GM18868 (cell line): ENCODE results near the gene COPS6.

Experiments
- ATAC-seq: cut with Tn5 transposase; IDR thresholded peaks from one replicate; pipeline ENCODE4 v1.9.1; 2021; ENCODE audit warnings: mild to moderate bottlenecking, moderate library complexity; ENCODE audit not compliant: unreplicated experiment

The COPS6 gene

DNA sequence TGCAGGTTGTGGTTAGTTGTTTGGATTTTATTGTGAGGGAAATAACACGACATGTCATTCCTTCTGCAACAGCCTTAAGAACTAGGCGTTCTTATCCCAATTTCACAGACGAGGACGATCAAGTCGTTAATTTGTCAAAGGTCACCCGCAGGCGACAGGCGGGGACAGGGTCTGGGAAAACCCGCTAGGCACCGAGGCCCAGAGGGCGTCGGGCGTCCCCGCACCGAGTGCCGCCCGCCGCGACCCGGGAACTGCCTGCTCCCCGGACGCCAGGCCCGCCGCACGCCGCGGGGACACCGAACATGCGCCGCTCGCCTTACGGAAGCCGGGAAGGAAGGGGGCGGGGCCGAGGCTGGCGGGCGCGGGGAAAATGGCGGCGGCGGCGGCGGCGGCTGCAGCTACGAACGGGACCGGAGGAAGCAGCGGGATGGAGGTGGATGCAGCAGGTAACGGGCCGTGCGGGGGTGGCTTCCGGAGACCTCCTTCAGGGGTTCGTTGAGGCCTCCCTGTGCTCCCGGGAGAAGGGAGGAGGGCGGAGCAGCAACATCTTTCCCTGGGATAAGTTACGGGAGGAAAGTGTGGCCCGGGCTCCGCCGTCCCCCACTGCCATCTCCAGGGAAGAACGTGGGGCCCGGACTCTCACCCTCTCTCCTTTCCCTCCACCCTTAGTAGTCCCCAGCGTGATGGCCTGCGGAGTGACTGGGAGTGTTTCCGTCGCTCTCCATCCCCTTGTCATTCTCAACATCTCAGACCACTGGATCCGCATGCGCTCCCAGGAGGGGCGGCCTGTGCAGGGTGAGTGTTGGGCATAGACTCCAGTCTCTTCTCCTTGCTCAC, at the start of gene COPS6:
Gene COPS6, plus strand, starts transcription at position 349 of the 837 bp plus-strand sequence. Its CDS starts 22 bp downstream, at position 371.
- ATAC-seq, result peak; percentile 57

GRCh38 chr7:100040575-100040974, 48.2 kb upstream of the COPS6 start:
- no peak for ATAC-seq

DNA sequence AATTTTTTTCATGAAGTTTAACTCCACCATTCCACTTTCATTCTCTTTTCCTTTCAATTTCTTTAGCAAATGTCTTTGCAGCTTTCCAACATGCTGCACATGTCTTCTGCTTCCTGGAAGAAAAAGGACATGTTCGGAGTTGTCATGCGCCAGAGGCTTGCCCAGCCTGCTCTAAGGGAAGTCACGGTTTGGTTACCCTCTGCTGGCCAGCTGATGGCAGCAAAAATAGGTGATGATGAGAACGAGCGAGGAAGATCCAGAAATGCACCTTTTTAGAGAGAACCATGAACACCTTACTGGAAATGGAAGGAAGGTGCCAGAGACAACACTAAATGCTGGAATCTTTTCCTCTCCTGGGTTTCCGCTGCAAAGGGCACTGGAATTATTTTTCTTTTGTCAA, 44.1 kb upstream of the COPS6 start:
- ATAC-seq, result no peak

DNA sequence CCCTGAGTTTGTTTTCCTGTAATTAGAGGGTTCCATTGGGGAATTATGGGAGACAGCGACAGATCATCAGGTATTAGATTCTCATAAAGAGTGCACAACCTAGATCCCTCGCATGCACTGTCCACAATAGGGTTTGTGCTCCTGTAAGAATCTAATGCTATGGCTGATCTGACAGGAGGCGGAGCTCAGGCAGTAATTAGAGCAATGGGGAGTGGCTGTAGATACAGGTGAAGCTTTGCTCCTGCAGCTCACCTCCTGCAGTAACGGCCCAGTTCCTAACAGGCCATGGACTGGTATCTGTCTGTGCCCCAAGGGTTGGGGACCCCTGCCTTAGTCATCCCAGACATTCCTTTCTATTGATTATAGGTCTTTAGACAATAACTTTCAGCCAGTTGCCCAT, 40.1 kb upstream of the COPS6 start:
- no peak for ATAC-seq

DNA sequence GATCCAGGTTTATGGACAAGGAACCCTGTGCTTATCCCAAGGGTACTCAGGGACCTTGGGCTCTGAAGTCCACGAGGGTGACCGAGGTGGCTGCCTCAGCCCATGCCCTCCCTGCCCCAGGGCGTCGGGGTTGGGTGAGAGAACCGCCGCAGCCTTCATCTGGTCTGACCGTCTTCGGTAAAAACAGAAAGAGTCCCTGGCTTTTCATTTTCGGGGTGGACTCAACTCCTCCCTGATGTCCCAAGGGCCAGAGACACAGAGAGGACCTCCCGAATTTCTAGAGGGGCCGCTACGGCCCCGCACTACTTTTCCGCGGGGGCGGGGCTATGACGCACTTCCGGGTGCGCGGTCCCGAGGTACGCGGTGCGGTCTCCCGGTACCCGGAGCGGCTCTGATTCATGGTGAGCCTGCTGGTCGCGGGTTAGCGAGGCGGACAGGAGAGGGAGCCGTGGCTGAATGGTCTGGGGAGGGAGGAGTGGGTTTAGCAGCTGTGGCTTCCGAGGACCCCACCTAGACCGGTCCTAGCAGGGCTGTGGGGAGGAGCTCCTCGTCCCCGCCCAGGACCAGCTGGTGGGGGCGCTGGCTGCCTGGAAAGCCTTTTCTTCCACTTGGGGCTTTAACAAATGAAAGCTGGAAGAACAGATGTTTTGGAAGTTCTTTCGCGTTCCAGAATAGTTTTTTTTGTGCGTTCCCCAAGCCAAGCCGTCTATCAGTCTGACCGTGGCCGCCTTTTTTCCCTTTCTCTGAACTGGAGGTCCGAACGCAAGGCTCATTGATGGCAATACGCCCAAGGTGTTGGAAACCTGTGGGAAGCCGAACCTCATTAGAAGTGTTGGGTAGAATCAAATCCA, 39.1 kb upstream of the COPS6 start, which contains the start of gene ZSCAN21:
Gene ZSCAN21, plus strand, starts transcription at position 334 of the 851 bp plus-strand sequence. CDS start 7,233 bp downstream, outside the sequence.
- ATAC-seq, result peak; percentile 94

DNA sequence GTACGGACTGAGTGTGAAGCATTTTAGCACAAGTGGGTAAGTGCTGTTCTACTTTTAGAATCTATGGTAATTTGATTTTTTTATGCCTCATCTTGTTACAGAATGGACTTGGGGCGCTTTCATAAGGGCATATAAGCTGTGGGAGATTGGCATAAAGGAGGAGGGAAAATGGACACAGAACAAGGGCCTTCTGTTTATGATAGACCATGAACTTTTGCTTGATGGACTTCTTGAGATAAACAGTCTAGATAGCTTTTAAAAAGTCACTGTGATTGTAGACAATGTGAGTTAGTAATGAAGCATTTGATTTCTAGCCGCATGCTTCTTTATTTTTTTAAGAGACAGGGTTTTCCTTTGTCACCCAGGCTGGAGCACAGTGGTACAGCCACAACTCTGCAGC, 37.2 kb upstream of the COPS6 start:
- no peak for ATAC-seq

DNA sequence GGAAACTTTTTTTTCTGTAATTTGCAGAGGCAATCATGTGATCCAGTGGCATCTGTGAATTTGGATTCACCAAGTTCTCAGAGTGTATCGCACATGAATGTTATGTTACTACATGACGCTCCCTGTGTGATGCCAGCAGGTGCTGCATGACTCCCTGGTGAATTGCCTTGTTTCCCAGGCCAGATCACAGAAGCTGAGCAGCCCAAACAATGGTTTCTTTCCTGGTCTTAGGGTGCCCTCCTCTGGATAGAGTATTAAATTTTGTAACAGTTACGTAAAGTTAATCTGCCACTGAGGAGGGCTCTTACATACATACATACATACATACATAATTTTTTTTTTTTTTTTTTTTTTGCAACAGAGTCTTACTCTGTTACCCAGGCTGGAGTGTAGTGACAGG, 35.6 kb upstream of the COPS6 start:
- no peak for ATAC-seq

DNA sequence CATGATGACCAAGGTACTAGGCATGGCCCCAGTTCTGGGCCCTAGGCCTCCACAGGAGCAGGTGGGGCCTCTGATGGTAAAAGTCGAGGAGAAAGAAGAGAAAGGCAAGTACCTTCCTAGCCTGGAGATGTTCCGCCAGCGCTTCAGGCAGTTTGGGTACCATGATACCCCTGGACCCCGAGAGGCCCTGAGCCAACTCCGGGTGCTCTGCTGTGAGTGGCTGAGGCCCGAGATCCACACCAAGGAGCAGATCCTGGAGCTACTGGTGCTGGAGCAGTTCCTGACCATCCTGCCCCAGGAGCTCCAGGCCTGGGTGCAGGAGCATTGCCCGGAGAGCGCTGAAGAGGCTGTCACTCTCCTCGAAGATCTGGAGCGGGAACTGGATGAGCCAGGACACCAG, 31.8 kb upstream of the COPS6 start:
- ATAC-seq, result no peak

- ATAC-seq, result no peak
Measured at GRCh38 chr7:100059251-100059739, 29.5 kb upstream of the COPS6 start.

GRCh38 chr7:100061518-100062193, 27.1 kb upstream of the COPS6 start:
- no peak for ATAC-seq

DNA sequence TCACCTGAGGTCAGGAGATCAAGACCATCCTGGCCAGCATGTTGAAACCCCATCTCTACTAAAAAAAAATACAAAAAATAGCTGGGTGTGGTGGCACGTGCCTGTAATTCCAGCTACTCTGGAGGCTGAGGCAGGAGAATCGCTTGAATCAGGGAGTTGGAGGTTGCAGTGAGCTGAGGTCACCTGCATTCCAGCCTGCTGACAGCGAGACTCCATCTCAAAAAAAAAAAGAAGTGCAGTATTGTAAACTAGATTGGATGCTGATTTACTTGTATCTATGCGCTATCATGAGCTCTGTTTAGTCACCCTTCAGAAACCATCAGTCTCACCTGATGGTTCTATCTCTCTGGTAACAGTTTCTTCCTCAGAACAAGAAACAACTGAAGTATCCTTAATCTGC, 25.4 kb upstream of the COPS6 start:
- ATAC-seq, result no peak

- no peak for ATAC-seq
Measured at GRCh38 chr7:100064162-100064561, 24.6 kb upstream of the COPS6 start.

GRCh38 chr7:100065452-100066186, 23.1 kb upstream of the COPS6 start:
- ATAC-seq, result no peak

- no peak for ATAC-seq
Measured at GRCh38 chr7:100066953-100067352, 21.8 kb upstream of the COPS6 start.

DNA sequence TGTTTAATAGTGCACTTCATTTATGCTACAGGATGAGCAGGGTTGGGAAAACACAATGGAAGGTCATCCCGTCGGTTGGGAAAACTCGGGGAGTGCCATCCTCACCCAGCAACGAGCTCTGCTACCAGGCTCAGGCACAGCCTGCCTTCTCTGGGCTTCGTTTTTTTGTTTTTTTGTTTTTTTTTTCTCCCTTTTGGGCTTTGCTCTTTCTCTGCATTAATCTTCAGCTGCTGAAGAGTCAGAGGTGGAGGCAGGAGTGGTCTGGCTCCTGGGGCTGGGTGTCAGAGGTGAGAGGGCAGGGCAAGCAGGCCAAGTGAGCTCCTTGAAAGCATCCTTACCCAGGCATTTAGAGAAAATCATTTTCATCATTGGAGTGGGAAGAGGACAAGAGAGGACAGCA, 18.8 kb upstream of the COPS6 start:
- ATAC-seq, result no peak

- no peak for ATAC-seq
Measured at GRCh38 chr7:100071018-100071723, 17.6 kb upstream of the COPS6 start.

DNA sequence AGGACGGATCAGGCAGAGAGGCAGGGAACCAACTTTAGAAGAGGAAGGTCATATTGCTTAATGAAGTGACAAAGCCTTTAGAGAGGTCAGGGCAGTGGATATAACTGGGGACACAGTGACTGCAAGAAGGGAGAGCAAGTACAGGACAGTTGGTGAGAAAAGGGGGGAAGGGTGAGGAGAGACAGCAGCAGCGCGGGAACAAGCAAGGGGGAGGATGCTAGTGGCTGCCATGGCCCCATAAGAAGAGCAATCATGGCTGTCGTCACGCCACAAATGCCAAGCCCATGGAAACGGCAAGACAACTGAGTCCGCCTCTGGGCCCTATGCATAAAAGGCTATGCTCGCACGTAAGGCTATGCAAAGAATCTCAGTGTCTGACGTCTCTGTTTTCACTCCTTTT, 16.3 kb upstream of the COPS6 start:
- no peak for ATAC-seq

GRCh38 chr7:100074841-100075240, 13.9 kb upstream of the COPS6 start:
- ATAC-seq, result no peak

DNA sequence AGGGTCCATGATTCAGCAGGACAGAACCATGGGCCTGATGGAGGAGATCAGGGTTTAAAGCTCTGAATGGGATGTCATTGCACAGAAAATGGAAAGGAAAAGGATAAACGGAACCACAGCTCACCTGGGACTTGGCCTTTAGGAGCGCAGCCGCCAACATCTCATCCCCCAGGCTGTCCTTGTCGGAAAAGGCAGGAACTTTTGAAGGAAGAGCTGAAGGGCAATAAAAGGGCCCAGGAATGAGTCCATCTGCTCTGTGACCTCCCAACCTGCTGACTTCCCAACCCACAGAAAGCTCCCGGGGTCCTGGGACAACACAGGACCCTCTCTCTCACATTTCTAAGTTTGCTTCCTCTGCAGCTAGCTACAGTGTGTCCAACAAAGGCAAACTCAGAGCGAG, 13.4 kb upstream of the COPS6 start:
- no peak for ATAC-seq

- ATAC-seq, result no peak
Measured at GRCh38 chr7:100077205-100077604, 11.6 kb upstream of the COPS6 start.
